Effector memory CD4-positive, alpha-beta T cell (primary cell): Measurements from ENCODE around the gene ASCC3.

ENCODE experiments used
- DNase-seq, 3 donors: peaks; one replicate each; pipeline ENCODE4 v3.0.0-alpha.2; 2020
- H3K27ac ChIP-seq: 2 replicates; pipeline ENCODE4 v1.7.0; 2013; ENCODE audit warnings: mild to moderate bottlenecking, low read length, moderate library complexity; ENCODE audit not compliant: insufficient read depth, poor library complexity, severe bottlenecking
- H3K27me3 ChIP-seq: replicated peaks from 2 replicates; pipeline ENCODE4 v1.7.0; 2013; ENCODE audit warnings: mild to moderate bottlenecking, low read length; ENCODE audit not compliant: insufficient read depth, control insufficient read depth, poor library complexity, severe bottlenecking
- H3K36me3 ChIP-seq: 2 replicates; pipeline ENCODE4 v1.7.0; 2013; ENCODE audit warnings: mild to moderate bottlenecking, low read length, moderate library complexity; ENCODE audit not compliant: control insufficient read depth, insufficient read depth
- H3K4me1 ChIP-seq: 2 replicates; pipeline ENCODE4 v1.7.0; 2013; ENCODE audit warnings: low read length, mild to moderate bottlenecking; ENCODE audit not compliant: control insufficient read depth, insufficient read depth, poor library complexity, severe bottlenecking
- H3K4me3 ChIP-seq: 2 replicates; pipeline ENCODE4 v1.7.0; 2013; ENCODE audit warnings: low read length, low read depth, mild to moderate bottlenecking; ENCODE audit not compliant: insufficient read depth, poor library complexity, severe bottlenecking
- H3K9me3 ChIP-seq: 2 replicates; pipeline ENCODE4 v1.7.0; 2013; ENCODE audit warnings: mild to moderate bottlenecking, low read length, moderate library complexity; ENCODE audit not compliant: control insufficient read depth

Gene ASCC3

GRCh38 chr6:100538086-100538485 lies 343.0 kb downstream of the ASCC3 start:
- Histone ChIP-seq H3K27ac (no peak overlapping the region), H3K4me1 (no peaks in the 10 kb centered on the region), H3K4me3 (no peak overlapping the region), H3K36me3 (peaks cover 5% of the 10 kb centered on the region), H3K9me3 (no peaks in the 10 kb centered on the region), H3K27me3 (no peaks in the 10 kb centered on the region)
- DNase-seq: no peak

GRCh38 chr6:100518588-100518987 lies 362.5 kb downstream of the ASCC3 start:
- Histone ChIP-seq H3K4me1 (no peaks in the 10 kb centered on the region), H3K9me3 (no peaks in the 10 kb centered on the region), H3K4me3 (no peak overlapping the region), H3K27ac (no peak overlapping the region), H3K36me3 (peaks cover 18% of the 10 kb centered on the region), H3K27me3 (no peaks in the 10 kb centered on the region)
- DNase-seq: no peak

- Histone ChIP-seq H3K4me3 (no peak overlapping the region), H3K27me3 (no peaks in the 10 kb centered on the region), H3K4me1 (no peaks in the 10 kb centered on the region), H3K36me3 (peaks cover 21% of the 10 kb centered on the region), H3K9me3 (no peaks in the 10 kb centered on the region), H3K27ac (no peak overlapping the region)
- no peak for DNase-seq
Measured at GRCh38 chr6:100517633-100518032, 363.5 kb downstream of the ASCC3 start.

GRCh38 chr6:100517106-100517505 lies 364.0 kb downstream of the ASCC3 start:
- no peak for DNase-seq
- no peak overlapping the region for H3K4me3 ChIP-seq

GRCh38 chr6:100514660-100515059 lies 366.5 kb downstream of the ASCC3 start:
- no peaks in the 10 kb centered on the region for H3K9me3 ChIP-seq
- no peaks in the 10 kb centered on the region for H3K4me1 ChIP-seq
- H3K36me3 ChIP-seq: peaks cover 32% of the 10 kb centered on the region
- H3K4me3 ChIP-seq: no peak overlapping the region
- no peaks in the 10 kb centered on the region for H3K27me3 ChIP-seq
- no peak overlapping the region for H3K27ac ChIP-seq
- DNase-seq: no peak

More at GRCh38 chr6:100517106-100517505, 364.0 kb downstream of the ASCC3 start:
- H3K4me1 ChIP-seq: no peaks in the 10 kb centered on the region
- H3K36me3 ChIP-seq: peaks cover 26% of the 10 kb centered on the region
- no peaks in the 10 kb centered on the region for H3K9me3 ChIP-seq
- no peak overlapping the region for H3K27ac ChIP-seq
- no peaks in the 10 kb centered on the region for H3K27me3 ChIP-seq

- Histone ChIP-seq H3K9me3 (no peaks in the 10 kb centered on the region), H3K4me3 (no peak overlapping the region), H3K27me3 (no peaks in the 10 kb centered on the region), H3K36me3 (peaks cover 25% of the 10 kb centered on the region), H3K4me1 (no peaks in the 10 kb centered on the region), H3K27ac (no peak overlapping the region)
- no peak for DNase-seq
Measured at GRCh38 chr6:100512203-100512862, 368.8 kb downstream of the ASCC3 start.

- peaks cover 14% of the 10 kb centered on the region for H3K36me3 ChIP-seq
- no peak overlapping the region for H3K27ac ChIP-seq
- no peaks in the 10 kb centered on the region for H3K9me3 ChIP-seq
- H3K27me3 ChIP-seq: no peaks in the 10 kb centered on the region
- H3K4me1 ChIP-seq: no peaks in the 10 kb centered on the region
- H3K4me3 ChIP-seq: no peak overlapping the region
- DNase-seq: no peak
Measured at GRCh38 chr6:100509101-100509500, 372.0 kb downstream of the ASCC3 start.

- Histone ChIP-seq H3K9me3 (no peaks in the 10 kb centered on the region), H3K4me3 (no peak overlapping the region), H3K36me3 (peaks cover 1% of the 10 kb centered on the region), H3K27me3 (no peaks in the 10 kb centered on the region), H3K4me1 (no peaks in the 10 kb centered on the region), H3K27ac (no peak overlapping the region)
- no peak for DNase-seq
Measured at GRCh38 chr6:100506651-100507050, 374.5 kb downstream of the ASCC3 start.

- H3K4me3 ChIP-seq: no peak overlapping the region
- no peak overlapping the region for H3K27ac ChIP-seq
- DNase-seq: no peak
- H3K36me3 ChIP-seq: no peaks in the 10 kb centered on the region
- no peaks in the 10 kb centered on the region for H3K9me3 ChIP-seq
- no peaks in the 10 kb centered on the region for H3K4me1 ChIP-seq
- H3K27me3 ChIP-seq: no peaks in the 10 kb centered on the region
Measured at GRCh38 chr6:100504786-100505737, 376.1 kb downstream of the ASCC3 start.
